Suppressor macrophage (primary cell): ENCODE results near the gene LAMA5.
"Not testable (repeated sequence)": the region's sequence is repeated elsewhere in the genome, so short reads cannot be mapped to it uniquely, and the experiment has no call there.

Experiments used
- DNase-seq, 4 experiments: peaks; one replicate each; pipeline ENCODE4 v3.0.0-alpha.2; 2020 to 2022

LAMA5 gene

DNA sequence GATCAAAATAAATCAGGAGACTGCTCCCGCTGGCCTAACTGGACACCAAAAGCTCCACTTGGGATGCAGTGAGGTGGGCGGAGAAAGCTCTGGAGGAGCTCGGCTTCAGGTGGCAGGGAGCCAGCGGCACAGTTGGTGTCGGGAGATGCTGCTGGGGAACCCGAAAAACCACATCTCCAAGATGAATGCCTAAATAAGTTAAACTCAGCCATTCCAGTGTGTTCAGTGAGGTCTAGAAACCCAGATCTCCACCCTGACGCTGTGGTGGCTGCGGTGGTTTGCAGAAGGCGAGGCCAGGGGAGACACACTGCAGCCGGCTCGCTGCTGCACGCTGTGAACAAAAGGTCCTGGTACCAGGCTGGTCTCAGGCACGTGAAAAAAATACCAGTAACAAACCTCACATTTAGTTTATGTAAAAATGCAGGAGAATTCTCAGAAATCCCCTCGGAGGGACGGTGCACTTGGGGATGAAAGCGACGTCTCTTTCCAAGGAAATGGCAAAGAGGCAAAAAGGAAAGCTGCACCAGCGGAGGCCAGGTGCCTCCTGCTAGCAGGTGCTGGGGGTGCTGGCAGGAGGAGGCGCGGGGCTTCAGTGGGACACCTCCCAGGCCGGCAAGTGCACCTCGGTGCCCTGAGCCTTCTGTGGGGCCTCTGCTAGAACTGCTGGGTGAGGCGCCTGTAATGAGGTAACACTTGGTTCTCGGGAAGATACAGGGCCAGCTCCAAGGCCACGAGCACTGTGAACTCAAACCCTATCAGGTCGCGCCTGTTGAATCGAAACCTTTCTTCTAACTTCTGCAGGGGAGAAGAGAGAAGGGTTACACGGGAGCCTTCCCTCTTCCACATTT, 23.4 kb upstream of the LAMA5 start:
- DNase-seq: no peak

DNA sequence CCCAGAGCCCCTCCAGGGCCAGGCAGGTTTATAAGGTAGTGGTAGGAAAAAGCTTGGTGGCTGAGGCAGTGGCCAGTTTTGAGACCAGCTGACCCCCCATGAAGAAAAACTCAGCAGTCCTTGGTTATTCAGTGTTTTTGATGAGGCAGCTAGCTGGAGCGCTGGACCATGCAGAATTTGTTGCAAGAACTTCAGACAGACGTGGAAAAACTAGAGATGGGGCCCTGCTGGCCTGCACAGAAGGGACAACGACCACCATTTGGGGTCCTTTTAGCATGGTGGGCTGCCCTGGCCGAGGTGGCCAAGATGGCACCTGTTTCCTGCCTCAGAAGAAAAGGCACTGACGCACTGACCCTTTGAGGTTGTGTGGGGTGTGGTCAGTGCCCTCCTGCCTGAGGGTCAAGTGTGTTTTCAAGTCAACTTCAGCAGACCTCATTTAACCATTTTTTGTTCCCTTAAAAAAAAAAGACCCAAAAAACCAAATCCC, 22.5 kb upstream of the LAMA5 start:
- no peak for DNase-seq

DNA sequence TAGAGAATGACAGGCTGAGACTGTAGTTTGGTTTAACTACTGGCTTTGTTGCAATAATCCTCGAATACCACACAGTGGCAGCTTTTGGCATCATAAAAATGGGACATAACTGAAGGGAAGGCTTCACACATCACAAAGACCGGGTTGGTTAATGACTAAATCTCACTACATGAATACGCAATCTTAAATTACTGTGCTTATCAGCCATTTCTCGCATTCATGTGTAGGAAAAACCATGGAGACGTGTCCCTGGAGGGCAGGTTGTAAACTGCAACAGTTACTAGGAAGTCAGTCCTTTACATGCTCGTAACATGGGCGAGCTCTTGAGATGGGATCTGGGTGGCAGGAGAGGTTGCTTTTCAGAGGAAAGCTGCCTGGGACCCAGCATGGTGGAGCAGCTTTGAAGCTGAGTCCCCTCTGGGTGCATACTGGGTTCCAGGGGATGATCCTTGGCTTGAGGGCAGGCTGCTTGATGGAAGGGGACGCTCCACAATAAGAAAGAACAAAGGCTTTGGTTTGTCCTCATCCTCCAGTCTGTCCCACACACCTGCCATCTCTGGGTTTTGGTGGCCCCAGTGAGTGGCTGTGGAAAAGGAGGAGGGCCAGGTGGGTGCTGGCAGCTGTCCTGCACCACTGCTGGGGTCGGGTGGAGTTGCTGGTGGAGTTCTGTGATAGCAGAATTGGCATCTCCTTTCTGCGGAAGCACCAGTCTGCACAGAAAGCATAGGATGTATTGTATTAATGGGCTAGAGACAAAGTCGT, 21.9 kb upstream of the LAMA5 start:
- no peak for DNase-seq

DNA sequence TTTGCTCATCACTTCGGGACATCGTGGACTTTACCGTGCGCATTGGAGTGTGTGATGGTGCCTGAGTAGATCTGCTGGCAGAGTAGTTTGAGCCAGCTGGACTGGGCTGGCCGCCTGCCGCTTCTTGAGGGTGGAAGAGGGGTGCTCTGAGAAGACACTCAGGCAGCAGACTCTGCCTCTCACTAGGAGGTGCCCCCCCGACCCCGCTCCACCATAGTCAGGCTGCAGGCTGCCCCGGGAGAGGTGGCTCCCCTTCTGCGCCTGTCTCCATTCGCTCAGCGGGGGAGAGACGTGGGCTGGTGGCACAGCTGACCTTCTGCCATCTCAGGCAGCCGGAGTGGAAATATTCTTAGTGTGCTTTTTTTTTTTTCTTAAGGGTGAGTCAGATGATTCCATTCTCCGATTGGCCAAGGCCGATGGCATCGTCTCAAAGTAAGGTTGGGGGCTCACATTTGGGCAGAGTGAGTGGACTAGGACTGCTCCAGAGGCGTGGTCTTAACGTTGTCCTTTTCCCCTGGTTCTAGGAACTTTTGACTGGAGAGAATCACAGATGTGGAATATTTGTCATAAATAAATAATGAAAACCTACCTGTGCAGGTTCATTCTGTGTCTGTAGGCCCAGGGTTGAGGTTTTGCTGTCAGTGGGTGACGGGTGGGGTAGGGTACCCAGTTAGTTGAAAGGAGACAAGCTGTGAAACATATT, 21.0 kb upstream of the LAMA5 start:
- no peak for DNase-seq

DNA sequence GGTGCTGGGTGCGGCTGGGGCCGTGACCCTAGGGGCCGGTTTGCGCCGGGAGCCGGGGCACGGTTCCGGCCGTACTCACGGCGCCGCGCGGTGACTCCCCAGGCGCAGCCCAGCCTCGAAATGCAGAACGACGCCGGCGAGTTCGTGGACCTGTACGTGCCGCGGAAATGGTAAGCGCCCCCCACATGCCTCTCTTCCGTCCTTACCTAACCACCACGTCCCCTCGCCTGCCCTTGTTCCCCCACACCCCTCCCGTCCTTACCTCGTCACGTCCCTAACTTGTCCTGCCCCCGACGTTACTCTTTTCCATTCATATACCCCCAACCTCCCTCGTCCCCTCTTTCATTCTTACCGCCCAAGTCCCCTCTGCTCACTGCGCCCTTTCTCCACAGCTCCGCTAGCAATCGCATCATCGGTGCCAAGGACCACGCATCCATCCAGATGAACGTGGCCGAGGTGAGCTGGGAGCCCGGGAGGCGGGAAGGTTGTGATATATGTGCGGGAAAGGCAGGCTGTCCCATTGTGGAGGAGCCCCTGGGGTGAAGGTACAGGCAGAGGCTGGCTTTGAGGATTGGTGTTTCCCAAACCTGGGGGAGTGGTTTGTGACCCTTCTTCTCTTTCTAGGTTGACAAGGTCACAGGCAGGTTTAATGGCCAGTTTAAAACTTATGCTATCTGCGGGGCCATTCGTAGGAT, 20.3 kb upstream of the LAMA5 start:
- DNase-seq: no peak

DNA sequence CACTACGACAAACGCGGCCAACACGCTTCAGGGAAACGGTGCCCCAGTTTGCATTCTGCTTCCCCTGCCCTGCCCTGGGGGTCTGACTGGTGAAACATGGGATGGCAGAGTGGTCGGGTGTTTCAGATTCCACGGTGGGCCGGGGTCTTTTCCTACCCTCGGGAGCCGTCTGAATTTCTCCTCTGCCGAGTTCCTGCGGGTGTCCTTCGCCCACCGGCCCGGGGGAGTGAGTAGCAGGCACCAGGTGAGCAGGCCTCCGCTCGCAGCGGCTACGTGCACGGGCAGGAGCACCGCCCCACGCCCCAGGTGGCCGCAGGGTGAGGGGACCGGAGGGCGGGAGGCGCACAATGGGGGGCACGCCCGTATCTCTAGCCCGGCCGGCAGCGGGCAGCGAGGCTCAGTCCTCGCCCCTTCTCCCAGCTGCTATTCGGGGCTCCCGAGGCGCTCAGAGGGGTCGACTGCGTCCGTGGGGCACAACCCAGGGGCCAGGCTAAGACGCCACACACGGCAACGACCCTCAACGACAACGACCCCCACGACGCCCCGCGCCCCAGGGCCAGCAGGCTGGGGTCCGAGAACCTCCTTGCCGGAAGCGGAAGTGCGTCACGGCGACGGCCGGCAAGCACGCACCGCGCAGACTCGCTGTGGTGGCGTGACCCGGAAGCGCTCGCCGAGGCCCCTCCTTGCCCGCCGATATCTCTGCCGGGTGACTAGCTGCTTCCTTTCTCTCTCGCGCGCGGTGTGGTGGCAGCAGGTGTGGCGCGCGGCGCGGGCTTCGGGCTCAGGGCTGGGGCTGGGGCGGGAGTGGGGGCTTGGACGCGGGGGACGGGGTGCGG, 19.5 kb upstream of the LAMA5 start, which contains the start of gene RPS21:
Gene RPS21, plus strand, starts transcription at position 721 of the 836 bp plus-strand sequence. CDS start 236 bp downstream, outside the sequence.
- DNase-seq: peak; percentile 93 to 97 (median 96)

DNA sequence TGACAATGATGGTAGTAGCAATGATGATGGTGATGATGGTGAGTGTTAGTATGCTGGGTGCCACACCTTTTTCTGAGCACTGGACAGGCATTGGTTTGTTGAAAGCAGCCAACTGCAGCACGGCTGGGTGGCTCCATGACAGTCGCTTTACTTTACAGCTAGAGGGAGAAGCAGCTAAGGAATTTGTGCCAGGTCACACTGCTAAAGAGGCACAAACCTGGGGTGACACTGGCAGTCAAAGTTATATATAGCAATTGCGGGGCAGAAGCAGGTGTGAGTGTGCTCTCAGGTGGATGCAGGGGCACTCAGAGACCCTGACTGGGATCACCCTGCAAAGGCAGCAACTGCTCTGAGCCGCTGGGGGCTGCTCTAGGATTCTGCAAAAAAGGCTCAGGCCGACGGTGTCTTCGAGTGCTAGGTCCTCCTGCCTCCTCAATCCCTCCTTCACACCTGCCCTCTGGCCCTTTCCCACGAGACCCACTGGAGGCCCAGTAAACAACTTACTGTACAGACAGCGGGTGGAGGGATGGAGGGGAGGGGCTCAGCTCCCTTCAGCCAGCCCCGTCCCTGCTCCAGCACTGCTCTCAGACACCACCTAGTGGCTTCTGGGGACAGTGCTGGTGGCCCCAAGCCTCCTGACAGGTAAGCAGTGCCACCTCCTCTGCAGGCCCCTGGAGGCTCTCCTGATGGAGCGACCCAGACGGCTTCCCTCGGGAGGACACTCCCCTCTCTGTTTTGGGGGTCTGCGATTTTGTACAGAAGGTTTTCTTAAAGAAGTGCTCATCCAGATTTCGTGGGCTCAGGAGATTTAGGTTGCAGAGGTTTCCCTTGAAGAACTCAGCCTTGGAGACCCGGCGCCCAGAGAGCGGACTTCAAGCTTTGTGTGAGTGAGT, 15.4 kb upstream of the LAMA5 start:
- peak; percentile 72 to 82 (median 74) for DNase-seq

DNA sequence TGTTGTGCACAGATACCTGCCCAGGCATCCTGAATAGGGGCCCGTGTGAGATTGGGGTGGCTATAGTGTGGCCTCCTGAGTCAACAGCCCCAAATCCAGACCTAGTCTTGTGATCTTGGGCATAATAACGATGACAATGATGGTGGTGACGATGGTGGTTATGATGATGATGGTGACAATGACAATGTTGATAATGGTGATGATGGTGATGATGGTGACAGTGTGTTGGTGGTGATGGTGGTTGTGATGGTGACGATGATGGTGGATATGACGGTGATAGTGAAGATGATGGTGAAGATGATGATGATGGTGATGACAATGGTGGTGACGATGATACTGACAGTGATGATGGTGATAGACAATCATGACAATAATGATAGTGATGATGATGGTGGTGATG, 14.7 kb upstream of the LAMA5 start:
- no peak for DNase-seq

DNA sequence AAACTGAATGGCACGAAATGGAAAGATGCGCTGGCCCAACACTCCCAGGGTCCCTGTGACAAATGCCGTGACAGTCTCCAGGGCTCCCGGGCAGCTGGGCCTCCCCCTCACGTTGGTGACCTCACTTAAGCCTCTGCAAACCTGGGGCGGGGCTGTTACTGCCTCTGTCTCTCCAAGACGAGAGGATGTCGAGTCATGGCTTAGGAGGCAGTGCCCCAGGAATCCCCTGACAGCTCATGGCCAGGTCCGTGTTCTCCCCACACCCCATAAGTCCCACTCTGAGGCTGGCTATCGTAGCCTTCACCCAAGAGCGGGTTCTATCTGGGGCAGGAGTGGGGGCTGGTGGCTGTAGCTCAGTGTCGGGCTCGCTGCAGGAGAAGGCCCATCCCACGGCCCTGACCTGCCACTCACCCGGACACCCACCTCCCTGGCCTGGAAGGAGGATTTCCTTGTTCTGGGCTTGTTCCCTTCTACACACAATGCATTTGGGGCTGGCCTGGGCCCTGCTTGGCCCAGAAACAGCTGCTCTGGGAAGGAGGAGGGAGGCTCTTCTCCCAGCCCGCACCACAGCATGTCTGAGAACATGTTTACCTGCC, 14.2 kb upstream of the LAMA5 start:
- DNase-seq: peak in 3 of 4 experiments; percentile 17 to 46 (median 19)

DNA sequence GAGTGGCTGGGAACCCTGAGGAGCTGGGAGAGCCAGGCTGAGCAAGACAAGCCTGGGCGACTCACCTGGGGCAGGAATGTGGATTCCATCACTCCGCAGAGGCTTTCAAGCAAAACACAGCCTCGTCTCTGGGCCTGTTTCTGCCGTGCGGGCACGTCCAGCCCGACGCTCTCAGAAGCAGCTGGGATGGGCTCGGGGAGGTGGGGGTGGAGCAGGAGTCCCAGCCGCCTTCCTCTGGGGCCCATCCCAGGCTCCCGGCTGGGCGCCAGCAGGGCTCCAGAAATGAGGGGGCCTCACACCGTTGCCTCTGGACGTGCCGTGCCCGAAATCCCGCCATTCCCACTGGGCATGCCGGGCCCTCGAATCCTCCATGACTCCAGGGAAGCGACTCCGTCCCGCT, 11.1 kb upstream of the LAMA5 start:
- no peak for DNase-seq

DNA sequence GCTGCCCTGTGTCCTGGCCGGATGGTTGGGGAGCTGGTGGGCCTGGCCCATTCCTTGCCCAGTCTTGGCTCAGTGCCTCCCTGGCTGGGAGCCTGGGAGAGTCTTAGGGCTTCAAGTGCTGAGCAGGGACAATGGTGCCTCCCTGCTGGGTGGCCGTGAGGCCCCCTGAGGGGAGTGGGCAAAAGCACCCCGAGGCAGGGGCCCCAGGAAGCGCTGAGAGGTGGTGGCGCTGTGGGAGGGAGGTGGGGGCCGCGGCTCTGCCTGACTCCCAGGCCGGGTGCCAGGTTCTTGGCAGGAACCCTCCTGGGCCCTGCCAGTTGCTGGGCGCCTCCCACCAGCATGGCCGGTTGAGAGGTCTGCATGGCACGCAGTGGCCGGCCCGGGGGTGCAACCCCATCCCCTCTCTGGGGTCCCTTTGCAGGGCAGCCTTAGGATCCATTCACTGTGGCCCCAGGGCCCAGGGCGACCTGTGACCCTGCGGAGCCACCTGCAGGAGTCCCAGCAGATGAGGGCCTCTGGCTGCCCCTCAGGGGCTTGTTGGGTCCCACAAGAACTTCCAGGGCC, 10.6 kb upstream of the LAMA5 start:
- no peak for DNase-seq

DNA sequence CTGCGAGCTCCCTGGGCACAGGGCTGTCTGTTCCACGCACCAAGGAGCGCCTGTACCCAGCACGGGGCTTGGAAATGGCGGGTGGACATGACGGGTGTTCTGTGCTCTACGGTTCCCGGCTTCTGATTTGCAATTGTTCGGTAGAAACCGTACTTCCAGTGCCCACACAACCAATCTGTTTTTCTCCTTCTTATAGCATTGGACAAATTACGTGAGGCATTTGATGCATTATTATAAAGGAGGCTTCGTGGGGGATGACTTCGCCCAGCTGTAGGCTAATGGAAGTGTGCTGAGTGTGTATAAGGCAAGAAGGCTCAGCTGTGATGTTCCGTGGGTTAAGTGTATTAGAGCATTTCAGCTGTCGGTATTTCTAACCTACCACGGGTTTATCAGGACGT, 10.0 kb upstream of the LAMA5 start:
- DNase-seq: no peak

DNA sequence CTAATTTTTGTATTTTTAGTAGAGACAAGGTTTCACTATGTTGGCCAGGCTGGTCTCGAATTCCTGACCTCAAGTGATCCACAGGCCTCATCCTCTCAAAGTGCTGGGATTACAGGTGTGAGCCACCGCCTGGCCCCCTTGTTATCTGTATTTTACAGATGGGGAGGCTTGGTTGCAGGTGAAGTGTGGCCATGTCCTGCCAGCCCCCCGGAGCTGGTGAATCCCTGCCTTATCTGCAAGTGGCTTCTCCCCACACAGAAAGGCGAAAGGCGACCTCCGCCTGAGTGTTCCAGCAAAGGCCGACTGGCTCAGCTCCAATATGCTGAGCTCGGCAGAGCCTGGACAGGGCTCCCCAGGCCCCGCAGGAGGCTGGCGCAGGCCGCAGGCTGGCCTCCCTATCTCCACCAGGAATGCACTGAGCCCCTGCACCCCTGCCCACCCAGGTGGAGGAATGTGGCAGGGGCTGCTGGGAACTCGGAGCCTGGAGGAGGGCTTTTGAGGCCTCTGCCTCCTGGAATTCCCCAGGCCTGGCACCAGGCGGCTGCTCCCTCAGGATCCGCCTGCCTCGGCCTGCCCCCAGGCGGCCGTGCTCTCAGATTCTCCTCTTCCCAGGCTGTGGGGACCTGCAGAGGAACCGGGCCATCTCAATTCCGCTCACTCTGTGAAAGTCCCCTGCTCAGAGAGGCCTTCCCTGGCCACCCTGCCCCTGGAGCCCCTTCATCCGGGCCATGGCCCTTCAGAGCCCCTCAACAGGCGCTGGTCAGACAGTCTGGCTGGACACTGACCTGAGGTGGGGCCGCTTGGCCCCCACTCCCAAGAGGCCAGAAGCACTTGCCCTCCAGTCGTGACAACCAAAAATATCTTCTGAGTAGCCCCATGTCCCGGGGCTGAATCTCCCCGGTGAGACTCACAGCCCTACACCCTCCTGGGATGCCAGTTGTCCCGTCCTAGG, 9.3 kb upstream of the LAMA5 start:
- DNase-seq: no peak

DNA sequence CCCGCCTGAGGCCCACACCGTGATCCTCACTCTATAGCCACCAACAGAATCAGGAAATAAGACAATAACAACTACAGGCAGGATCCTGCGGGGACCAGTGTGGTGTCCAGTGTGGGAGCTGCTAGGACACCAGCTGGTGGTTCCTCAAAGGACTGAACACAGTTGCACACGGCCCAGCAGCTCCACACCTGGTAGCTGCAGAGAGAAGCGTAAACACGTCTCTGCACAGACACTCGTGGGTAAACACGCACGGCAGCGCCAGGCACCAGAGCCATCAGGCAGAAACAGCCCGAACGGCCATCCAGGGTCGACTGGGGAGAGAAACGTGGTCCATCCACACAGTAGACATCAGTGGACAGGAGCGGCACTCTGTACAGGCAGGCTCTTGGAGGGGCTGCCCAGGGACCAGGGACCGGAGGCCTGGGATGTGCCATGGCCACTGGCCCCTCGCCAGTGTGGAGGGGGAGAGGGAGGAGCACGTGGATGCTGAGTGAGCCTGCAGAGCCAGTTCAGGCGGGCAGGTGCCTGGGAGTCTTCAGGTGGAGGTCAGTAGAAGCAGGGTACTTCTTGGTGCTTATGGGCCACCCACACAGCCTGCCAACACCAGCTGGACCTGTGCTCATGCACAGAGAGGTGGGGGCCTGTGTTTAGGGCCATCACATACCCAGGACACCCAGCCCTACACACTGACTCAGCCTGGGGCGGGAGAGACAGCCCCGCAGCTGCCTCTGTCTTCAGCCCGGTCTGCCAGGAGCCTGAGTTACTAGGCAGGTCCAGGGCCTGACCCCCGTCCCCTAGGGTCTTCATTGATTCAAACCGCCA, 7.4 kb upstream of the LAMA5 start:
- peak in 1 of 4 experiments; percentile 10 for DNase-seq

DNA sequence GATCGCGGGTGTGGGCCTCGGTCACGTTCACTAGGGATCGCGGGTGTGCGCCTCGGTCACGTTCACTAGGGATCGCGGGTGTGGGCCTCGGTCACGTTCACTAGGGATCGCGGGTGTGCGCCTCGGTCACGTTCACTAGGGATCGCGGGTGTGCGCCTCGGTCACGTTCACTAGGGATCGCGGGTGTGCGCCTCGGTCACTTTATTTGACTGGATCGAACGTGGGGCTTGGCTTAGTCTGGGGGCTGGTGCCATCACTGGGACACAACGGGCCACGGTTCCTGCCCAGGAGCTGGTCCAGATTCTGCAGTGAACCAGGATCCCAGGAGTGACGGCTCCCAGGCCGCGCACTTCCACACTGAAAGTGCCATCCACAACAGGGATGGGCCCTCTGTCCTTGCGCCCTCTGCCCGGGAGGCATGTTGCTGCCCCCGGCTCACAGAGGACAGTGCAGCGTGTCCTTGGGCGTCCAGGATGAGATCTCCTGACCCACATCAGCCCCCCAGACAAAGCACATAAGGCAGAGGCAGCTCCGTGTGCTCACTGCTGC, 6.6 kb upstream of the LAMA5 start:
- DNase-seq: not testable (repeated sequence)

DNA sequence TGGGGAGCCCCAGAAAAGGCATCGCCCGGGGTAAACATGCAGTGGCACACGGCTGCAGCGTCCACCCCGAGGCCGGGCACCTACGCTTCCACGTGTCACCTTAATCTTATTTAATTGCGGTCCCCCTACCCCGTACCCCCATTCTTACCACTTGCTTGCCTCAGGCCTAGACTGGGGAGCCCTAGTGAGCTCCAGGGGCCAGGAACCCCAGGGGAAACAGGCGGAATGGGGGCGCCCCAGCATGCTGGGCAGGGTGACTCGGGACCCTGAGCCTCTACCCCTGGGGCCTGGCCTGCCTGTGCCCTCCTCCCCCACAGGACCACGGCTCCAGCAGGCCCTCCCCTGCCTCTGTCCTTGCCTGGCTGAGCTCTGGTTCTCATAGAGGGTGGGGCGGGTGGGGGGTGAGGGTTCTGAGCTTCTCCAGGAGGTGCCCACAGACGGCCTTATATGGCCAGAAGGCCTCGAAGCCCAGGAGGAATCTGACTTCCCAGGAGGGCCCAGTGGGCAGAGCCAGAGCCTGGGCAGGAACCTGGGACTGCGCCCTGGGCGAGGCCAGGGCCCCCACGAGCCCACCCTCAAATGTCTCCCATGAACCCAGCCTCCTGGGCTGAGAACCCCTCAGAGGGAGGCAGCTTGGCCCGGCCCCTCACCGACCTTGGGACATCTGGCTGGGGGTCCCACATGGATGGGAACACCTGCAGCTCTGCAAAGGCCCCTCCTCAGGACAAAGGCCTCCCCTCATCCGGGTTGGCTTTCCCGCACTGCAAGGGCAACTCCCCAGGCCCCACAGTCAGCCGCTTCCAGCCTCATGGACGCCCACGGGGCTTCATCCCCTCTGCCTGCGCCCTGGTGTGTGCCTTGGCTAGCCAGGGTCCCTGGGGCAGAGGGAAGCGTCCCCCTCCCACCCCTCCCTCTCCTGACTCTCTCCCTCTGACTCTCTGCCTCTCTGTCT, 5.2 kb upstream of the LAMA5 start:
- DNase-seq: no peak
